K562 (cell line): ENCODE data around the gene MTA2. TPM values are rescaled to one million over a fixed set of nuclear protein-coding genes. Genes with fewer than 3 reads are reported as not detected.

ENCODE experiments used
- ATAC-seq: fragments of 200-7000 bp; cut with Tn5 transposase; 3 replicates; pipeline ENCODE4 v1.9.1; 2020; ENCODE audit warnings: moderate library complexity
- BruUV-seq: library from RNA; stranded (reverse); fragments of 400-500 nt; replicated peaks from 2 replicates; lab custom pipeline; 2021; lab: Mats Ljungman, UMichigan
- CTCF ChIA-PET: fragments of 300-600 bp; formaldehyde crosslinking; extraction: SDS; loops from one replicate; lab custom pipeline; 2021; ENCODE audit warnings: low intra/inter-chr PET ratio; lab: Yijun Ruan, JAX
- POLR2A ChIA-PET: fragments of 300-600, 350-650 bp; sonication (Branson Sonifier 250); formaldehyde crosslinking; extraction: SDS; loops from one replicate; lab custom pipeline; 2021; ENCODE audit warnings: antibody characterized with exemption, inconsistent platforms; lab: Yijun Ruan, JAX
- DNase-seq, 4 experiments: peaks; one replicate each; pipeline versions ENCODE4 v3.0.0 to v3.0.0-alpha.2; 2011 to 2018; ENCODE audit warnings: low spot score in 3 of 4, mixed read lengths in 3 of 4; ENCODE audit errors: extremely low read depth in 1 of 4
- FAIRE-seq: peaks from 2 replicates; lab custom pipeline; 2011; peaks lifted over from hg19 to GRCh38; lab: Jason Lieb, UNC
- H2AFZ ChIP-seq: 2 replicates; pipeline ENCODE4 v1.6.0; 2011; ENCODE audit warnings: low read depth, low read length, control low read depth, inconsistent platforms
- H3K27ac ChIP-seq: fragments of 200-600 bp; 3 replicates; pipeline ENCODE4 v1.8.0; 2011; ENCODE audit warnings: low read depth, mild to moderate bottlenecking, control low read depth, inconsistent platforms, low read length, moderate library complexity, mixed read lengths; ENCODE audit errors: extremely low read depth
- H3K27me3 ChIP-seq, 2 experiments: fragments of 300-600 bp in 1 of 2; 2 replicates in 1 of 2; 3 replicates in 1 of 2; pipeline versions ENCODE4 v1.6.0 to v1.8.0; 2011; ENCODE audit warnings: inconsistent platforms in 2 of 2, low read length in 2 of 2, mild to moderate bottlenecking in 1 of 2, mixed read lengths in 1 of 2, moderate library complexity in 1 of 2; ENCODE audit not compliant: control insufficient read depth in 2 of 2, insufficient read depth in 2 of 2
- H3K36me3 ChIP-seq: fragments of 300-600 bp; 3 replicates; pipeline ENCODE4 v1.8.0; 2011; ENCODE audit warnings: mild to moderate bottlenecking, low read length, inconsistent platforms; ENCODE audit not compliant: control insufficient read depth, insufficient read depth
- H3K4me1 ChIP-seq, 2 experiments: fragments of 200-600 bp in 1 of 2; replicated peaks in 1 of 2; 2 replicates in 1 of 2; 3 replicates in 1 of 2; pipeline versions ENCODE4 v1.5.1 to v1.8.0; 2011; ENCODE audit warnings: inconsistent platforms in 2 of 2, low read length in 2 of 2, mild to moderate bottlenecking in 1 of 2, mixed read lengths in 1 of 2, moderate library complexity in 1 of 2; ENCODE audit not compliant: control insufficient read depth in 2 of 2, insufficient read depth in 2 of 2
- H3K4me2 ChIP-seq: 2 replicates; pipeline ENCODE4 v1.6.1; 2011; ENCODE audit warnings: low read length, control low read depth, inconsistent platforms, mixed read lengths; ENCODE audit not compliant: insufficient read depth
- H3K4me3 ChIP-seq: fragments of 200-600 bp; sonication (generic), shearing (Covaris generic); 2 replicates; pipeline ENCODE4 v1.5.1; 2016; ENCODE audit warnings: control low read depth, inconsistent platforms
- H3K79me2 ChIP-seq: fragments of 200-600 bp; 3 replicates; pipeline ENCODE4 v1.8.0; 2011; ENCODE audit warnings: low read length, inconsistent platforms; ENCODE audit not compliant: control insufficient read depth, insufficient read depth
- H3K9ac ChIP-seq, 2 experiments: 2 replicates each; pipeline versions ENCODE4 v1.6.0 to v1.6.1; 2011; ENCODE audit warnings: low read depth in 2 of 2, low read length in 2 of 2, control low read depth in 1 of 2, inconsistent platforms in 1 of 2, mild to moderate bottlenecking in 1 of 2, mixed read lengths in 1 of 2; ENCODE audit not compliant: insufficient read depth in 1 of 2
- H3K9me1 ChIP-seq: one replicate; pipeline ENCODE4 v1.6.0; 2011; ENCODE audit warnings: inconsistent platforms, mild to moderate bottlenecking, low read length, moderate library complexity; ENCODE audit not compliant: control insufficient read depth, insufficient read depth
- H3K9me3 ChIP-seq: replicated peaks from 2 replicates; pipeline ENCODE4 v1.5.1; 2011; ENCODE audit warnings: low read depth, low read length, inconsistent platforms; ENCODE audit not compliant: control insufficient read depth, insufficient read depth
- H4K20me1 ChIP-seq: replicated peaks from 2 replicates; pipeline ENCODE4 v1.6.1; 2011; ENCODE audit warnings: low read length, inconsistent platforms, mixed read lengths; ENCODE audit not compliant: control insufficient read depth, insufficient read depth
- E2F3 ChIP-seq: fragments of 250-450 bp; sonication (Bioruptor Pico); IDR thresholded peaks from 2 replicates; pipeline ENCODE4 v1.4.0; 2020; ENCODE audit warnings: mild to moderate bottlenecking
- FIP1L1 ChIP-seq: fragments of 200-400 bp; formaldehyde crosslinking; IDR thresholded peaks from 2 replicates; pipeline ENCODE4 v1.6.1; 2018; ENCODE audit warnings: mild to moderate bottlenecking, low read depth, low read length; ENCODE audit not compliant: poor library complexity, severe bottlenecking
- POLR2A ChIP-seq: fragments of 450-650 bp; conservative IDR thresholded peaks from 2 replicates; pipeline ENCODE4 v1.6.1; 2016
- POLR3G ChIP-seq: IDR thresholded peaks from 2 replicates; pipeline ENCODE4 v1.6.1; 2011; ENCODE audit not compliant: insufficient read length, insufficient replicate concordance; ENCODE audit errors: extremely low read depth
- RAD21 ChIP-seq, 2 experiments: fragments of 250-450 bp in 1 of 2; fragments of 450-650 bp in 1 of 2; sonication (Bioruptor Pico) in 1 of 2; formaldehyde crosslinking in 1 of 2; IDR thresholded peaks in 1 of 2; conservative IDR thresholded peaks in 1 of 2; 2 replicates each; pipeline versions ENCODE4 v1.4.0 to v1.8.0; 2020 to 2022; ENCODE audit warnings: mild to moderate bottlenecking in 2 of 2, moderate library complexity in 1 of 2
- RBM39 ChIP-seq: fragments of 200-400 bp; formaldehyde crosslinking; optimal IDR thresholded peaks from 2 replicates; pipeline ENCODE3; 2018; ENCODE audit warnings: low read depth, low read length
- TAF7 ChIP-seq: fragments of 450-650 bp; IDR thresholded peaks from 2 replicates; pipeline ENCODE4 v1.6.1; 2016; ENCODE audit warnings: missing genetic modification characterization, missing compliant biosample characterization
- TSC22D4 ChIP-seq: fragments of 450-650 bp; IDR thresholded peaks from 2 replicates; pipeline ENCODE4 v1.6.1; 2016; ENCODE audit warnings: missing genetic modification characterization, missing biosample characterization, control low read depth
- ZNF41 ChIP-seq: fragments of 250-450 bp; sonication (Bioruptor Pico); conservative IDR thresholded peaks from 2 replicates; pipeline ENCODE4 v1.4.0; 2020; ENCODE audit warnings: mild to moderate bottlenecking
- ZNF444 ChIP-seq: fragments of 250-450 bp; sonication (Bioruptor Pico); IDR thresholded peaks from 2 replicates; pipeline ENCODE4 v1.4.0; 2020; ENCODE audit warnings: mild to moderate bottlenecking, moderate library complexity
- ZNF507 ChIP-seq: conservative IDR thresholded peaks from 2 replicates; pipeline ENCODE4 v1.6.1; 2017; ENCODE audit warnings: missing genetic modification characterization, missing compliant biosample characterization
- ZZZ3 ChIP-seq: fragments of 450-650 bp; IDR thresholded peaks from 2 replicates; pipeline ENCODE4 v1.6.1; 2016; ENCODE audit warnings: antibody characterized with exemption, mild to moderate bottlenecking, moderate library complexity
- WGBS: fragments of 100-300 bp; shearing (Covaris generic); methylation state at CpG from one replicate; pipeline ENCODE4 v1.1.6; 2016; ENCODE audit warnings: low coverage, mixed read lengths; ENCODE audit not compliant: insufficient coverage; ENCODE audit errors: missing lambda C conversion rate; 5-methylcytosine and 5-hydroxymethylcytosine counted together
- in situ Hi-C: fragments of 300-500 bp; cut with MboI; formaldehyde crosslinking; loops from 4 replicates; pipeline ENCODE4 v1.15.0; 2018; ENCODE audit warnings: inconsistent platforms, mixed read lengths
- intact Hi-C: fragments of 100-400 bp; cut with micrococcal nuclease; formaldehyde crosslinking; loops from 2 replicates; pipeline ENCODE4 v1.14.2; 2022
- polyA plus RNA-seq, 8 experiments: library from polyadenylated mRNA; depleted of rRNA in 4 of 8; stranded (reverse) in 5 of 8; unstranded in 3 of 8; fragments of >200 nt; fragmentation: Nextera tagmentation in 2 of 8; fragmentation: Illumina TruSeq in 1 of 8; extraction: Ambion mirVana in 2 of 8; extraction: Trizol in 1 of 8; gene quantifications; 2 replicates each; pipeline versions ENCODE4 v1.2.1 to v1.2.3, GENCODE V29; 2011 to 2014; ENCODE audit warnings: inconsistent platforms in 1 of 8, missing spikeins in 1 of 8
- total RNA-seq, 7 experiments: library from RNA; depleted of rRNA in 6 of 7; stranded (reverse); fragments of >200 nt in 6 of 7; fragmentation: Illumina TruSeq in 2 of 7; extraction: Trizol in 2 of 7; gene quantifications; 2 replicates each; pipeline versions ENCODE4 v1.2.1 to v1.2.3, GENCODE V29; 2011 to 2021; ENCODE audit warnings: low replicate concordance in 1 of 7
- TF ChIP-seq, protein P1 (sequence below): fragments of 250-450 bp; sonication (Bioruptor Pico); IDR thresholded peaks from 2 replicates; pipeline ENCODE4 v1.8.0; 2022; ENCODE audit warnings: moderate library complexity, mild to moderate bottlenecking, inconsistent platforms
- TF ChIP-seq, protein P2 (sequence below), 3 experiments: IDR thresholded peaks in 2 of 3; conservative IDR thresholded peaks in 1 of 3; 2 replicates each; pipeline ENCODE4 v1.5.1; 2011 to 2012; ENCODE audit warnings: low read length in 3 of 3, mild to moderate bottlenecking in 3 of 3, control low read depth in 2 of 3, improper control_type of control experiment in 1 of 3, inconsistent platforms in 1 of 3, low read depth in 1 of 3, mixed read lengths in 1 of 3, moderate library complexity in 1 of 3; ENCODE audit not compliant: insufficient read depth in 2 of 3

Gene MTA2
- total and polyA plus RNA-seq, 9 of the 15 experiments (the other 6 are each of a cell fraction or from before 2014, with no cell fraction given): 6.2 to 220 (median 172) TPM

DNA sequence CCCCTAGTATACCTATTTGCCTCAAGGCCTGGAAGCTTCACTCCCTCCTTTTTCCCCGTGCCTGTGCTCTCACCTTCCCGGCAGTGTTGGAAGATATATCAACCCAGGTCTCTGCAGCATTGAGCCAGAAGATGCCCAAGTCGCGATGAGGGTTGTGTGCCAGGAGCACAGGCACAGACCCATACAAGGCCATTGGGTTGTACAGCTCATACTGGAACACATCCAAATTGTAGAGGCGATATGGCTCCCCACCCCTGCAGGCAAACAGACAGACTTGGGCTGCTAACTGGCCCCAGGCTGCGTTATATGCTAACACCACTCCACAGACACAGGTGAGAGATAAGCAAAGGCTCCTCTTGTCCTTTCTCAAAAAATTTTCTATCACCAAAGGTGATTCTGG is 30.8 kb upstream of the MTA2 start:
- DNase-seq (no peak), ATAC-seq (no peak)
- H2AFZ ChIP-seq: no peak overlapping the region
- no peaks in the 10 kb centered on the region for H3K9me3 ChIP-seq
- H3K27ac ChIP-seq: no peak overlapping the region
- TF ChIP-seq POLR3G: no peak
- TF ChIP-seq FIP1L1: no peak
- TF ChIP-seq ZZZ3: no peak
- no peak for TF ChIP-seq E2F3 (CRISPR knock-in tag)
- TF ChIP-seq RBM39: no peak
- TF ChIP-seq, all 486 proteins: peak for 0
- Histone ChIP-seq H3K27me3 (no peaks in the 10 kb centered on the region), H4K20me1 (no peaks in the 10 kb centered on the region; the same call in 1 of the 2 replicates), H3K4me2 (no peak overlapping the region), H3K4me3 (no peak overlapping the region), H3K36me3 (peaks cover 97% of the 10 kb centered on the region), H3K4me1 (no peaks in the 10 kb centered on the region), H3K9ac (peak overlapping the region in 1 of 2 experiments; percentile 71; a peak in 1 of 4 replicates), H3K9me1 (no peaks in the 10 kb centered on the region), H3K79me2 (no peaks in the 10 kb centered on the region; the same call in 2 of the 3 replicates)
- POLR2A ChIA-PET: no interaction called here
- intact Hi-C loops (no loop called here), in situ Hi-C loops (no loop called here)
- no TSS peak for BruUV-seq
- CTCF ChIA-PET: no interaction called here
- 96% methylated on average over 6 of the region's 6 CpGs for WGBS
- no peak for FAIRE-seq

DNA sequence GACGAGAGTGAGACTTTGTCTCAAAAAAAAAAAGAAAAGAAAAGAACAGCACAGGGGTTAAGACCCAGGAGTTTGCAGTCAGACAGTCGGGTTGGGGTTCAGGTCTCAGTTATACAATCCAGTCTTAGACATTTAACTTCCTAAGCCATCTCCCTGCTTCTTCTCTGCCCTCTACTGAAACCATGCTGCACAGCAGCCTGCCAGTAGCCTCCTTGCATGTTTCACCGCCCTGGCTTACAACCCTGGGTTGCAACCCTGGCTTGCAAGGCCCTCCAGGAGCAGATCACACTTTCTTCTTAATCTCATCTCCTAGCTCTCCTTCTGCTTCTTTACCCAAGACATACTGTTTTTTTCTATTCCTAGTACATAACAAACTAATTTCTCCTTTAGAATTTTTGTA is 26.0 kb upstream of the MTA2 start:
- BruUV-seq: no TSS peak
- intact Hi-C loops: no loop called here
- Histone ChIP-seq H3K4me2 (no peak overlapping the region), H3K27ac (no peak overlapping the region), H3K27me3 (no peaks in the 10 kb centered on the region), H3K4me1 (no peaks in the 10 kb centered on the region), H3K9me1 (no peaks in the 10 kb centered on the region), H3K79me2 (no peaks in the 10 kb centered on the region), H4K20me1 (no peaks in the 10 kb centered on the region; the same call in 1 of the 2 replicates), H3K36me3 (peaks cover 77% of the 10 kb centered on the region)
- 89% methylated on average over 2 of the region's 3 CpGs for WGBS
- FAIRE-seq (no peak), DNase-seq (no peak)
- in situ Hi-C loops: loop anchor here (10.0 kb wide), 1 partner anchor 1203 kb away; the partner anchor contains the start of gene CPSF7
- TF ChIP-seq, protein P1, sequence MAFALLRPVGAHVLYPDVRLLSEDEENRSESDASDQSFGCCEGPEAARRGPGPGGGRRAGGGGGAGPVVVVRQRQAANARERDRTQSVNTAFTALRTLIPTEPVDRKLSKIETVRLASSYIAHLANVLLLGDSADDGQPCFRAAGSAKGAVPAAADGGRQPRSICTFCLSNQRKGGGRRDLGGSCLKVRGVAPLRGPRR (CRISPR knock-in tag): no peak
- TF ChIP-seq ZNF507 (tag): no peak
- peak in 1 of 2 experiments; percentile 17; a peak in 1 of 4 replicates for TF ChIP-seq RAD21 (CRISPR knock-in tag; conservative IDR thresholded peaks at IDR 0.05 in 1 of 2, IDR thresholded peaks at IDR 0.05 in 1 of 2)
- TF ChIP-seq, protein P2, sequence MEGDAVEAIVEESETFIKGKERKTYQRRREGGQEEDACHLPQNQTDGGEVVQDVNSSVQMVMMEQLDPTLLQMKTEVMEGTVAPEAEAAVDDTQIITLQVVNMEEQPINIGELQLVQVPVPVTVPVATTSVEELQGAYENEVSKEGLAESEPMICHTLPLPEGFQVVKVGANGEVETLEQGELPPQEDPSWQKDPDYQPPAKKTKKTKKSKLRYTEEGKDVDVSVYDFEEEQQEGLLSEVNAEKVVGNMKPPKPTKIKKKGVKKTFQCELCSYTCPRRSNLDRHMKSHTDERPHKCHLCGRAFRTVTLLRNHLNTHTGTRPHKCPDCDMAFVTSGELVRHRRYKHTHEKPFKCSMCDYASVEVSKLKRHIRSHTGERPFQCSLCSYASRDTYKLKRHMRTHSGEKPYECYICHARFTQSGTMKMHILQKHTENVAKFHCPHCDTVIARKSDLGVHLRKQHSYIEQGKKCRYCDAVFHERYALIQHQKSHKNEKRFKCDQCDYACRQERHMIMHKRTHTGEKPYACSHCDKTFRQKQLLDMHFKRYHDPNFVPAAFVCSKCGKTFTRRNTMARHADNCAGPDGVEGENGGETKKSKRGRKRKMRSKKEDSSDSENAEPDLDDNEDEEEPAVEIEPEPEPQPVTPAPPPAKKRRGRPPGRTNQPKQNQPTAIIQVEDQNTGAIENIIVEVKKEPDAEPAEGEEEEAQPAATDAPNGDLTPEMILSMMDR (IDR thresholded peaks at IDR 0.05 in 2 of 3, conservative IDR thresholded peaks at IDR 0.05 in 1 of 3; ENCODE audit: insufficient read depth in 2 of 3, low read depth in 1 of 3, low read length in 3 of 3): peak in 2 of 3 experiments; percentile 19 to 32; a peak in 1 of 6 replicates
- no peak for TF ChIP-seq TAF7
- no peak for TF ChIP-seq ZNF444
- TF ChIP-seq TSC22D4 (tag): no peak
- peak; percentile 44 for TF ChIP-seq POLR2A
- no peak for TF ChIP-seq ZNF41 (CRISPR knock-in tag)
- TF ChIP-seq, all 486 proteins: peak for 3
- ATAC-seq: peak; percentile 58
- Histone ChIP-seq H3K9me3 (no peaks in the 10 kb centered on the region), H3K4me3 (no peak overlapping the region), H3K9ac (no peak overlapping the region), H2AFZ (no peak overlapping the region)
- POLR2A ChIA-PET: interaction anchor here (1.0 to 1.3 kb wide), 2 partner anchors 18 to 37 kb away, joined by 4 read pairs; partner anchors contain the start of genes C11orf98 and CSKMT
- CTCF ChIA-PET: no interaction called here
